Adrenal gland (tissue), 5 donors: ENCODE results near the gene NIPAL3.

Source experiments
- CTCF ChIP-seq, 6 experiments: fragments of 450-650 bp in 4 of 6; fragments of 200-600 bp in 2 of 6; sonication (generic) in 1 of 6; IDR thresholded peaks; 1 replicate in 5 of 6; 2 replicates in 1 of 6; pipeline versions ENCODE4 v1.5.1 to v1.8.0; 2016 to 2021; ENCODE audit warnings: antibody characterized with exemption in 6 of 6, mild to moderate bottlenecking in 2 of 6, moderate library complexity in 1 of 6
- POLR2A ChIP-seq, 2 donors: fragments of 450-650 bp; IDR thresholded peaks; one replicate each; pipeline ENCODE4 v1.6.1; 2017; ENCODE audit warnings: antibody characterized with exemption in 2 of 2, mild to moderate bottlenecking in 2 of 2, moderate library complexity in 1 of 2
- donor health status: DM: no; HTN: no; CAD: no.

GRCh38 chr1:24489674-24490073, 74.1 kb downstream of the NIPAL3 start:
- TF ChIP-seq CTCF (IDR thresholded peaks at IDR 0.05) (no peak), POLR2A (IDR thresholded peaks at IDR 0.05) (no peak)
